Central memory CD4-positive, alpha-beta T cell (primary cell): ENCODE results near the gene S100A8.
"Not testable (repeated sequence)": the region's sequence is repeated elsewhere in the genome, so short reads cannot be mapped to it uniquely, and the experiment has no call there.

Experiments used
- DNase-seq: peaks from one replicate; pipeline ENCODE4 v3.0.0; 2022

Gene S100A8

DNA sequence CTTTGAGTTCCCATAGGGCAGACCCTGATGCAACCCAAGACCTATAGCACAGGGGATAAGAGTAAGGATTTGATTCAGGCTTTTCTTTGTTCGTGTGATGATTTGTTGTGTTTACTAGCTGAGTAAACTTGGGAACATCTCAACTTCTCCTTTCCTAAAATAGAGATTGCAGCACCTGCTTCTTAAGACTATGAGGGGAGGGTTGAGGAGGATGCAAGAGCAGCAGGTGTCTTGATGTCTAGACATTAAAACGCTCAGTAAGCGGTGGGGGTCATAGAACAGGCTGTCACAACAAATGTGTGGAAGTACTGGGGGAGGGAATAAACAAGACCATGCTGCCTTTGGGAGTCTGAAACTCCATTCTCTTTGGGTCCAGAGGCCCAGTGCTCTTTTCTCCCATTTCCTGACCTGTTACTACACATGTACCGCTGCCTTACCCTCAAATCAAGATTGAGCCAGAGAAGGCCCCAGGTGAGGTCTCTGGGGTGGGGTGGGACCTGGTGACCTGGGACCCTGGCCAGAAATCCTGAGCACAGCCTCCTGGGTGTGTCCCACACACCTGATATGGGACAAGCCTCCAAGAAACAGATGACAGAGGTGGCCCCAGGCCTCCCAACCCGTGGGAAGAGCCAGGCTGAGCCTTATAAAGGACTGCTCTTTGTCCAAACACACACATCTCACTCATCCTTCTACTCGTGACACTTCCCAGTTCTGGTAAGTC is 25.1 kb upstream of the S100A8 start, which contains the start of gene S100A7A:
TSS of gene S100A7A (plus strand) at position 671 of the 721 bp plus-strand sequence. CDS start 1,563 bp downstream, outside the sequence.
- no peak for DNase-seq

DNA sequence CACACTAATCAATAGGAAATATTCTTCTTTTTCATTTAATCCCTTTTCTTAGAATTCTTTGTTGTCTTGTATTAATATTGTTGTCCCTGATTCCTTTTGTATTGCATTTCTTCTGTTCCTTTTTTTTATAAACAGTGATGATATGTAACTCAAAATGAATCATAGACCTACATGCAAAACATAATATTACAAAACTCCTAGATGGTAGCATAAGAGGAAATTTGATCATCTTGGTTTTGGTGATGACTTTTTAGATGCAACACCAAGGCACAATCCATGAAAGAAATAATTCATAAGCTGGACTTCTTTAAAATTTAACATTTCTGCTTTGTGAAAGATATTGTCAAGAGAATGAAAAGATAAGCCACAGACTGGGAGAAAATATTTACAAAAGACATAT is 23.1 kb upstream of the S100A8 start:
- not testable (repeated sequence) for DNase-seq

DNA sequence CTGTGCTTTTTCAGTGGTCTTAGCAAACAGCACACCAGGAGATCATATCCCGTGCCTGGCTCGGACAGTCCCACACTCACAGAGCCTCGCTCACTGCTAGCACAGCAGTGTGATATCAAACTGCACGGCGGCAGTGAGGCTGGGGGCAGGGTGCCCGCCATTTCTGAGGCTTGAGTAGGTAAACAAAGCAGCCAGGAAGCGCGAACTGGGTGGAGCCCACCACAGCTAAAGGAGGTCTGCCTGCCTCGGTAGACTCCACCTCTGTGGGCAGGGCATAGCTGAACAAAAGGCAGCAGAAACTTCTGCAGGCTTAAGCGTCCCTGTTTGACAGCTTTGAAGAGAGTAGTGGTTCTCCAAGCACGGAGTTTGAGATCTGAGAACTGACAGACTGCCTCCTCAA is 16.4 kb upstream of the S100A8 start:
- DNase-seq: peak; percentile 3

DNA sequence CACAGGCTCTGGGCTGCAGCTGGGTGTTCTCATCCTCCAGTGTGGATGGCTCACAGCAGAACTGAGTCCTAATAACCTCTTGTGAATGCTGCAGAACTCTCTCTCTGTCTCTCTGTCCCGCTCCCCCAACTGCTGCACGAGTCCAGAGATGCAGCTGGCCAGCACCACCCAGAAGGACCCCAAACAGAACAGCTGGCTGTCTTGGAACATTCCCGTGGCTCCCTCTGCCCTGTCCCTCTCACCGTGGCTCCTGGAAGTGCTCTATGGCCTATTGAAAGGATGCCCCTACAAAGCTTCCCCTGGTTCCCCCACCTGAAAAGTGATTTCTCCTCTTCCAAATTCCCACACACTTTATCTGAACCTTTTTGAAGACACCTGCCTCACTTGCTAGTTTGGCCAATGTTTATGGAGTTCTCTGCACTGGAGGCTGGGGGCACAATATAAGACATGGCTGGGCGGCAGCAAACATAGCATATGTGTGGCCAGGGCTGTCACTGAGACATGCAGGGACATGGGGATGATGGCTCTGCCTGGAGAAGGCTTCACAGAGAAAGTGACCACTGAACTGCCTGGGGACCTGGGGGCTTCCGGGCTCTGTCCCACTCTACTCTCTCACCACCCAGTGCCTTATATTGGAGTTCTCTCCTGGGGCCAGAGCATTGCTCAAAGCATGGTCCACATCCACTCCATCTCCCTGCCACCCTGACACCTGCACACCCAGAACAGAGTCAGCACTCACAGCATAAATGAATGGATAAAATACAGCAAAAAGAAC is 15.1 kb upstream of the S100A8 start:
- not testable (repeated sequence) for DNase-seq

DNA sequence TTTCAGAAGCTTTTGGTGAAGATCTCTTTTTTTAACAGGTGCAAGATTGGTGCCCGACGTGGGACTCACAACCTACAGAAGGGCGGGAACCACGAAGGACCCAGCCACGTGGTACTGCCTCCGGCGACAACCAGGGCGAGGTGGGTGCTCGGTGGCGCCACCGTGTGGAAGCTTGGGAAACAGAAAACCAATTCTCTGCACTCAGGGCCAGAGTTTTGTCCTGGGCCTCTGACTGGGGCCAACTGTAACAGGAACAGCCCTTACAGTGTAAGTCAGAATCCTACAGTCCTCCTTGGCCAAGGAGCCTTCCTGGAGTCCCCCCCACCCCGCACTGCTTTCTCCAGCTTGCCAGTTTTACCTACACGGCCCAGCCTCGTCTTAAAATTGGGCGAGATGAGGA is 13.9 kb upstream of the S100A8 start:
- peak; percentile 39 for DNase-seq

DNA sequence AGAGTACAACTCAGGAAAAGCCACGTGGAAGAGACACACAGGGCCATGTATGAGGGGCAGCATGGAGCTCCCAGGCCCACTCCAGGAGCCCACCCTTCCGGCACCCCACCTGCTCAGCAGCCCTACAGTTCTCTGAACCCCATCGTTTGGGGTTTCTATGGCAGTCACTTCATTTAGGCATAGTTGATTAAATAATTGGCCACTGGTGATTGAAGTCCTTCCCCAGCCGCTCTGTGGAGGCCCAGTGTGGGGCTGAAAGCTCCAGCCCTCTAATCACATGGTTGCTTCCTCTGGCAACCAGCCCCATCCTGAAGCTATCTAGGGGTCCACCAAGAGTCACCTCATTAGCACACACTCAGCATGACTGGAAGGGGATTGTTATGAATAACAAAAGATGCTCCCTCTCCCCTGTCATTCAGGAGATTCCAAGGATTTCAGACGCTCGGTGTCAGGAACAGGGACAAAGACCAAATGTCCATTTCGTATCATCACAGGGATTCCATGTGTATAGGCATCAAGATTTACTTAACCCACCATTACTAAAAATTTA is 13.3 kb upstream of the S100A8 start:
- DNase-seq: no peak

DNA sequence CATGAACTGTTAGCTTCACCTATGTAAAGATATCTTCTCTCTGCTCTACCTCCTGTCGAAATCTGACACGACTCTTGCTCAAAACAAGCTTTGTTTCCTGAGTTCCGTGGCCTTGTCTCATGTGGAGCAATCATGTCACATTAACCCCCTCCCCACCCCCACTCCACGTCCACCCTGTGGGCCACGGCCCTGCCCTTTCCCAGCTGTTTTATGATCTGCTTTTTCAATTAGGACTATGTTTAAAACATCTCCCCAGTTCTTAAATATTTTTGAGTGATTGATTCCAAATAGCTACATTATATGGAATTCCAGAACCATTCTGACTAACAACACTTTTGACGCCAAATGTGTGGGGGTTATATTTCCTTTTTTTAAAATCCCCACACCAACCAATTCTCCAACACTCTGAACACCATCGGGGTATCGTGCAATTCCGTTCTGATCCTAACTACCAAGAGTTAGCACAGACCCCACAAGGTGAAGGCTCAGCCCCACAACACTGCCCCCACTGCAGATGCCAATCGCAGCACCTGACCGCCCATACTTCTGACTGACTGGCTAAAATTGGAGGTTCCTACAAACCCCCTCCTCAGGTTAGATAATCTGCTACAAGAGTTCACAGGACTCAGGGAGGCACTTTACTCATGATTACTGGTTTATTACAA is 12.7 kb upstream of the S100A8 start:
- DNase-seq: no peak

DNA sequence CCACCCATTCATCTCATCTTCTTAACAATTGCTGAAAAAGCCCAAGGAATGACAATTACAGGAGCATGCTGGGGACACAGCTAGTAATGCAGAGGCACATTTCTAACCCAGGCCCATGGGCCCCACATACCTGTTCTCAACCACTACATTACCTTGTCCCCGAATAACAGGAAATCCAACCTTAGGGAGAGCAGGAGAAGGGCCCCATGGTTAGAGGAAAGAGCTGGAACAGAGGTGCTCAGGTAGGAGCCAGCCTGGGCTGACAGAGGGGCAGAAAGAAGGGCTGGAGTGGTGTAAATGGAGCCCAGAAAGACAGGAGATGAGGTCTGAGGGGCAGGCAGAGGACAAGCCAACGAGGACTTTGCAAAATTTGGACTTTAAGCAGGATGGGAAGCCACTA is 11.4 kb upstream of the S100A8 start:
- DNase-seq: no peak

DNA sequence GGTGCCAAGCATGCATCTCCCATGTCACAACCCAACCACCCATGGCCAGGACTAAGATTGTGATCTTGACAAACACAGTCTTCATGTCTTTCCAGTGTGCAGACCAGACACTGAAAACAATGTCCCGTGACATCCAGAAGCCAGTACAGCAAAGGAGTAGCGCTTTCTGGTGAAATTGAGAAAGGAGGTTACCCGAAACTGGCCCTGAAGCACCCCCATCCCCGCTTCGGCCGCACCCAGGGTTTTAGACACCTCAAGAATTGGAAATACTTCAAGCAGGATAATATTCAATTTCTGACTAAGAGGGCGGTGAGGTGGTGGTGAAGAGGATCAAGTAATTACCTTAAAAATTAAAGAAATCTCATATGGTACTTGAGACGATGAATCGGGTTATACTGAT is 10.6 kb upstream of the S100A8 start:
- no peak for DNase-seq

DNA sequence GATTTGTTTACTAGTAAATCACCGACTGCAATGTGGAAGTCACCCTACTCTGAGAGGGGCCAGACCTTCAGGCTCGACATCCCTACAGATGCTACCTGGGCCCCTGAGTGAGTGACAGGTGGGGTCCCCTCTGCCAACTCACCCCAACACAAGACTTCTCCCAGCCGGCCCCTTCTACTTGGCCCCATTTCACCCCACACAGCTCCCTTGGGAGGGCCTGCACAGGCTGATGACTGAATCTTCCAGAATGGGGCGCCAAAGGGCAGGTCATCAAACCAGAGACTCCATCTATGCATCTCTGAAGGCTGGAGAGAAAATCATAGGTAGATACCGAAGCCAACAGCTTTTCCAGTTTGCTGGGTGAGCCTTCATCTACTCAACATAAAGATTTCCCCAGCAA is 9.4 kb upstream of the S100A8 start:
- no peak for DNase-seq

DNA sequence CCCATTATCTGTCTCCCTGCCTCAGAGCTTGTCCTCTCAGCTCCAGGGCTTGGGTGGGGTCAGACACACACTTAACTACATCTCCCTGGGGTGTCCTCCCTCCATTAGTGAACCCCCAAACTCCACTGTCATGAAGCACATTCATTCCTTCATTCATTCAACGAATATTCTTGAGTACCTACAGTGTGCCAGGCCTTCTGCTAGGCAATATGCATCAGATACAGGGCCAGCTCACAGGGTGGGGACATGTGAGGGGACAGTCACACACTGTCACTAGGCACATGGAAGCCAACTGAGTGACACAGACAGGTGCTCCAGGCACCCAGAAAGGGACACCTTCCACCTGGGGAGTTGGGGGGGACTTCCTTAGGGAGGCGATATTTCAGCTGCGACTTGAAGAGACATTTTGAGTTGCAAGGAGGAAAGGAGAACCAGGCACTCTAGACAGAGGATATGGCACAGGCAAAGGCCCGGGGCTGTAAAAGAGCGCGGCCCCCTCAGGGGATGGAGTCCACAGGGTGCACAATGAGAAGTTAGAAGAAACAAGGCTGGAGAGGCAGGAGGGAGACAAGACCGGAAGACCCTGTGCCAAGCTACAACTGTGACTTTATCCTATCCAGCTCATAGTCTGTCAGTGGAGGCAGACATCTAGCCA is 8.7 kb upstream of the S100A8 start:
- DNase-seq: no peak

DNA sequence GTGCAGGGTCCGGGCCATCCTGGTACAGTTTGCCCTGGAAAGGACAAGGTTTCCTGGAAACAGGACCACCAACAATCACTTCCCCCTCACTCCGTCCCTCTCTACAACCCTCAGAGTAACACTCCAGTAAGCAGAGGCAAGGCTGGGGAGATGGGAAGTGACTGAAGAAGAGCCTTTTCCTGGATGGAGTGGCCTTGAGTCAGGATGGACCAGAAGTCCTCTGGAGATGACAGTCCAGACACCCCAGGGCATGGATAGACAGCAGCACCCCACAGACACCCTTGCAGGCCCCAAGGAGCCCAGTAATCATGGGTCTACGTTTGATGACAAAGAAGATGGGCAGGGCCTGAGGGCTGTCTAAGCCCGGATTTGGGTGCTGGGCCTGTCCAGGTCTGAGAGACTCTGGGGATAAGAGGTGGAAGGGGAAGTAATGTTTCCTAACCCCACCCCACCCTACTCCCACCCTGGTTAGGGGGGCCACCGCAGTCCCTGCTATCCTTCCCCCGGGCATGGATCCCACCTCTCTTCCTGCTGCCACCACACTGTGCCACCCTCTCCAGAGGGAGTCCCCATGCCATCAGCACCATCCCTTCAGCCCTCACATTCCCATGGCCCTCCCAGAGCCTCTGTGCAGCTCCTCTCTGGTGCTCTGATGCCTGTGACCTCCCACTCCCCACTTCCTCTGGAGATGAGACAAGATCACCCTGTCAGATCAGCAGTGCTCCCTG is 7.2 kb upstream of the S100A8 start:
- DNase-seq: no peak

DNA sequence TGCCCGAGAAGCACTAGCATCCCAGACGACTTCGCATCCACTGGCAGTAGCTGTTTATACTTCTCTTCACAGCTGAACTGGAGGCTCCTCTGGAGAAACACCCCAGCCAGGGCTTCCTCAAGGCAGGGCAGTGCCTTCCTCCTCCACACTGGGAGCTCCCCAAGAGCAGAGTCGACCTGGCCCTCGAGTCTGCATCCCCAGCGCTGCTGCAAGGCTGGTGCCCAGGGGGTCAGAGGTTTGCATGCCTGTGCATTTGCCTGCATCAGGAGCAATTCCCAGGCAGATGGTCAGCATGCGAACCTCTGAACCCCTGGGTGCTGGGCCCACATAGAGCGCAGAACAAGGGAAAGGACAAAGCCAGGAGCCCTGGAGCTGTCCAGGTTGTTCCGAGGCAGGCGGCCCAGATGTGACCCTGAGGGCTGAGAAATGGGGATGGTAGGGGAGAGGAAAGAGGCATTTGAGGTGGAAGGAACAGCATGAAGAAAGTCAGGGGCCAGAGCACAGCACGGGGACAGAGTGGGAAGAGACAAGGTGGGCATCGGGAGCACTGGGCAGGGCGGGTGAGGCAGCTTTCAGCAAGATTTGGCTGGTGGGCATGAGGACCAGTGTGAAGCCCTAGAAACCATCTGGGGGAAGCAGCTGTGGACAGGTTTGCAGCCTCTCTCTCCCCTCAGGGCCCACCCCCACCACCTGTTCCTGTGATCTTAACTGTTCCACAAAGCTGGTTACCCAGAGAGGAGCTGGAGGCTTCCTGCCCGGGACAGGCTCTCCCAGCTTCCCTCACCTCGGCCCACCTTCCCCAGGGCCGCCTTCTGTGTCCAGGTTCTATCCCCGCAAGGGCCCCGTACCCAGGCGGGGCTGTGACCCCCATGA is 6.4 kb upstream of the S100A8 start:
- DNase-seq: no peak

DNA sequence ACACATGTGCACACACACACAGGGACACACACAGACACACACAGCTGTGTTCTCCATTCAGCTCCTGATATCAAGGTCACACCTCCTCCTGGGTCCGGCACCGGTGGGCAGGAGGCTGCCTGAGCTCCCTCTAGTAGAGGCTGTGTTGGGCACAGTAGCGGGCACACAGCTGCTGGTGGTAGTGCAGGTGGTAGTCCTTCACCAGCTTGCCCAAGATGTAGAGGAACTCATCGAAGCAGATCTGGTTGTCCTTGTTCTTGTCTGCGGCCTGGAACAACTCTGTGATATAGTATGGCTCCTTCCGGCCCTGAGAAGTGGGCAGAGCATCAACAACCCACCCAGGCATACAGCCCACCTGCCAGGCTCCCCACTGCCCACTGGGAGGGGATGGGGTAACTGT is 5.6 kb upstream of the S100A8 start:
- DNase-seq: no peak

DNA sequence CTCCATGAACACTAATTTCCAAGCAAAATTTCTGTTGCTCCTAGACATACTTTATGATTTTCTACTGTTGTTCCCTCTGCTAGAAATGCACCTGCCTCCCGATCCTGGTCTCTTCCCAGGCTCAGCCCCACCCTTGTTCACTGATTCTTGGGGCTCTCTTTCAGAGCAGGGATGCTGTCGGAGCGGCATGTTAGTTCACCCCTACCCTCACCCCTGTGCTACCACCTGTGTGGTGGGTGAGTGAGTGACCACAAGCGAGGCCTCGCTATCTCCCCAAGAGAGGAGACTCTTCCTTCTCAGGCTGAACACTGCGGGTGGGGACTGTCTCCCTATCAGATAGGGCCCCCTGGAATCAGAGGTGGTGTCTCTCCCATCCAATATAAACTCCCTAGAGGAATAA is 4.9 kb upstream of the S100A8 start:
- no peak for DNase-seq

DNA sequence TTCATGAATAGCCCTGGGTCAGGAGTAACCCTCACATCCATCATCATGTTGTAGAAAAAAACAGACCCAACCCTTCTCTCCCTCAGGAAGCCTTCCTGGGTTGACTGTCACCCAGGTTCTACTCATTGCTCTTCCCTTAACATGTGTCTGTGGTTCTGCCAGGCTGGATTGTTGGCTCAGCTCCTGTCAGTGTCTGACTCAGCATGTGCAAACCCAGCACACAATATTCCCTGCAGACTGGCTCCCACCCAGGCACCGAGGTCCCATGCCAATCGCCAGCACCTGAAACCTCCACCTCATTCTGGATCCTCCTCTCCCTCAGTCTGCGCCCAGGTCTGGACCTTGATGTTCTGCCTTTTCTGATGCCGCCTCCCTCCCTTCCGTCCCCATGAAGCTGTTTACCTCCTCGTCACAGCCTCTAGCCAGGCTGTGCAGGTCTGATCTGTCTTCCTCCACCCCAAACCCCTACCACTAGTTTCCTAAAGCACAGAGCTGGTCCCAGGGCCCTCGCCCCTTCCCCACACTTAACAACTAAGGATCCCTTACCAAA is 4.3 kb upstream of the S100A8 start:
- no peak for DNase-seq

DNA sequence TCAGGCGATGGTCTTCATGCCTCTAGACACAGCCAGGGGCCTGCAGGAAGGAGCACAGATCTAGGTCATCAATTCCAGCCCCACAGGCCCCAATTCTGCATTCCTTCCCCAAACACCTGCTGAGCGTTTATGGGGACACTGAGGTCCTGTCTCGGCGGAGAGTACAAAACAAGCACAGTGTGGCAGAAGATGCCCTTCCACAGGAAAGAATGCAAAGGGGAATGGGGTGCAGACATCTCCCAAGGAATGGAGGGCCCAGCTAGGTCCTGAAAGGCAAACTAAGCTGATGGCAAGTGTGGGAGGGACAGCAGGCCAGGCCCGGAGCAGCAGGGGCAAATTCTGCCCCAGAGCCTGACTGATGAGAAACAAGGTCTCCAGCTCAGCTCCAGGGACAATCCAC is 3.5 kb upstream of the S100A8 start:
- no peak for DNase-seq

DNA sequence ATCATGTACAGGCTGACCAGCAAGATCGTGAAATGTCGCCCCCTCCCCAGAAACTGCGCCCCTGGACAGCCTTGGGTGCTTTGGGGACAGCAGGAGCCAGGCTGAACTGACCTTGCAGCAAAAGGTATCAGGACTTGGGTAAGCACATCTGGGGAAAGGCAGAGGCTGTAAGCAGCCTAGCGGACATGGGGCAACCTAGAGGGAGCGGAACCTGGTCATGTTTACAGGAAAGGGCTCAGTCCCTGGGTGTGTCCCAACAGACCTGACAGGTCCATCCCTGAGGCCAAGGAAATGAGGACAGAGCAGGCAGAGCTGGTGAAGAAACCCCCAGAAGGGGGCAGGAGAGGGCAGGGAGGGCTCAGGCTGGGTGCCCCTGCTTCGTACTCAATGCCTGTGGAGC is 3.1 kb upstream of the S100A8 start:
- DNase-seq: no peak

DNA sequence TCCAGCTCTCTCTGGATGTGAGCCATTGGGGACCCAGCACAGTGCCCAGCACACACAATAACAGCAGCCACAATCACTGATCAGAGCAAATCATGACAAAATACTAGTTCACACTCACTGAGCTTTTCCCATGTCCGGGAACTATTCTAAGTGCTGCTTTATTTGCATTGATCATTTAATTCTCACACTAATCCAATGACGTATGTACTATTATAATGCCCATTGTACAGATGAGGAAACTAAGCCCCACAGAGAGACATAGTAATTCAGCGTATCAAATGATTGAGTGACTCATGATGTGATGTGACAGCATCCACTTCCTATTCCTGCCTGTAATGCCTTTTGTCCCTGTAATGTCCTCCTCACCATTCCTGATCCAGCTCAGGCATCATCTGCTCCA is 1.9 kb upstream of the S100A8 start:
- DNase-seq: no peak

DNA sequence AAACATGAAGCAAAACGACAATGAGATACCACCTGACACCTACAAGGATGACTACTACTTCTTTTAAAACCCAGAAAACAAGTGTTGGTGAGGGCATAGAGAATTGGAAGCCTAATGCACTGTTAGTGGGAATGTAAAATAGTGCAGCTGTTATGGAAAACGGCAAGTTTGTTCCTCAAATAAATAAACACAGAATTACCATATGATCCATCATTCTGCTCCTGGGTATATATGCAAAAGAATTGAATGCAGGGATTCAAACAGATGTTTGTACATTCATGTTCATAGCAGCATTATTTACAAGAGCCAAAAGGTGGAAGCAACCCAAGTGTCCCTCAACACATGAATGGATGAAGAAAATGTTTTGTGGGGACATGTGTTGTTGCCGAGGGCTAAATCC is 1.4 kb upstream of the S100A8 start:
- DNase-seq: no peak
